SW480 (cell line): ENCODE data around the gene CUL3.
"Not testable (repeated sequence)": the region's sequence is repeated elsewhere in the genome, so short reads cannot be mapped to it uniquely, and the experiment has no call there.

ENCODE experiments used
- DNase-seq: peaks from one replicate; pipeline ENCODE4 v3.0.0-alpha.2; 2016; ENCODE audit warnings: low spot score

CUL3 gene

DNA sequence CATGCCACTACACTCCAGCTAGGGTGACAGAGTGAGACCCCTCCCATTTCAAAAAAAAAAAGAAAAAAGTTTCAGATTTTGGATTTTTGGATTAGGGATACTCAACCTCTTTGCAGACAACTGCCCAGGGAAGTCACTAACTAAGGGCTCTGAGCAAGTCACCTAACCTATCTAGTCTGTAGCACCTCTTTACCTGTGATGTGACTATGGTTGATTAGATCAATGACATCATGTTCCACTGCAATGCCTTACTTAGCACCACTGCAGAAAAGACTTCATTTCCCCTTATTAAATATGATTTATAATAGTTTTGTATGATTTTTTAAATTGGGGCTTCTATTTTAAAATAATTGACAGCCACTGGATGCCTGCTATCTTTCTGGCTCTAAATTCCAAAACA lies 41.2 kb downstream of the CUL3 start:
- no peak for DNase-seq

DNA sequence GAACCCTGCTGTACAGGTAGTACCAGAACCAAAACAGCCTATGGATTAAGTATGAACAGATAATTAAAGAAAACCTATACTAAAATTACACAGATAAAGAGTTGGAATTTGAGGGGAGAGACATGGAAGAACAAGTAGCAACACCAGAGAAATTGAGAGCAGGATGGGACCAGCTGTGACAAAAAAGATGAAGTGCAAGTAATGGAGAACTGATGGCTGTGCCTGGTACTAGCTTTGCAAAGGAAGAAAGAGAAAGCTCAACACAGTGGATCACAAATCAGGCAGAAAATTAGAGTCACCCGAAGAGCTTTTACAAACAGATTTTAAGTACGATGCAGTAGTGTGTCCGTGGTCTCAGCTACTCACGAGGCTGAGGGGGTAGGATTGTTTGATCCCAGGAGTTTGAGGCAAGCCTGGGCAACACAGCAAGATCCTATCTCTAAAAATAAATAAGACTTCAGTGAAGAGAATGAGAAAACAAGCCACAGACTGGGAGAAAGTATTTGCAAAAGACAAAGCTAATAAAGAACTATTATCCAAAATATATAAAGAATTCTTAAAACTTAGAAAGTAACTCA lies 46.5 kb downstream of the CUL3 start:
- no peak for DNase-seq

- DNase-seq = no peak
These were observed 52.2 kb downstream of the CUL3 start for GRCh38 chr2:224532931-224533330.

GRCh38 chr2:224532441-224532840 lies 52.7 kb downstream of the CUL3 start:
- no peak for DNase-seq

- no peak for DNase-seq
These were observed 57.0 kb downstream of the CUL3 start for GRCh38 chr2:224528171-224528570.

DNA sequence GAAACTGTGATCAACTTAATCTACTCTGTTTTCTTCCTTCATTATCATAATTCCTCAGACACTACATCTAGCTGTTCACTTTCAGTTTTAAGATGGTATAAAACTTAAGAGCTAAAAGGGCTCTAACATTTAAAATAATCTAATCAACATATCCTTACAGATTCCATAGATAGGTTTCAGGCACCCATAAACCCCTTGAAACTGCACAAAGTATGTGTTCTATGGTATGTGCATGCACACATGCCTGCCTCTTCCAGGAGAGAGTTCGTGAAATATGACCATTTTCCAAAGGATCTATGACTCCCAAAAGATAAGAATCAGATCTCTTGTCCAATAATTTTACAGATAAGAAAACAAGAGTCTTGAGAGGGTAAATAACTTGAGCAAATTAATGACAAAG lies 59.4 kb downstream of the CUL3 start:
- no peak for DNase-seq

GRCh38 chr2:224524657-224525056 lies 60.5 kb downstream of the CUL3 start:
- DNase-seq = no peak

- no peak for DNase-seq
These were observed 61.3 kb downstream of the CUL3 start for GRCh38 chr2:224523626-224524577.

GRCh38 chr2:224522483-224522882 lies 62.7 kb downstream of the CUL3 start:
- not testable (repeated sequence) for DNase-seq

DNA sequence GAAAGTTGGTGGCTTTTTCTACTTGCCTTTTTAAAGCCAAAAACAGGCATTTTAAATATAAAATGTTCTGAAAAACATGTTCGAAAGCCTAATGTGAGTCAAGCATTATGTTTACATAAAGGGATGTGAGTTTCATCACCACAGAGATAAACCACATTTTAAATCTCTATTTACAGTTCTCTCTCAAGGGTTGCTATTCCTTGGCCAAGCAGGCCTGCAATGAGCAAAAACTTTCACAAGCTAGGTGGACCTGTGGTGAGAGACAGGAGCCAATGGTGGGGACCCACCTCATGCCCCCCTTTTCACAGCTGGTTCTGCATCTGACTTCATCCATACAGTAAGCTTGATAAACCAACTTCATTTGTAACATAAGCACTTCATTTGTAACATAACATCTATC lies 65.1 kb downstream of the CUL3 start:
- no peak for DNase-seq

DNA sequence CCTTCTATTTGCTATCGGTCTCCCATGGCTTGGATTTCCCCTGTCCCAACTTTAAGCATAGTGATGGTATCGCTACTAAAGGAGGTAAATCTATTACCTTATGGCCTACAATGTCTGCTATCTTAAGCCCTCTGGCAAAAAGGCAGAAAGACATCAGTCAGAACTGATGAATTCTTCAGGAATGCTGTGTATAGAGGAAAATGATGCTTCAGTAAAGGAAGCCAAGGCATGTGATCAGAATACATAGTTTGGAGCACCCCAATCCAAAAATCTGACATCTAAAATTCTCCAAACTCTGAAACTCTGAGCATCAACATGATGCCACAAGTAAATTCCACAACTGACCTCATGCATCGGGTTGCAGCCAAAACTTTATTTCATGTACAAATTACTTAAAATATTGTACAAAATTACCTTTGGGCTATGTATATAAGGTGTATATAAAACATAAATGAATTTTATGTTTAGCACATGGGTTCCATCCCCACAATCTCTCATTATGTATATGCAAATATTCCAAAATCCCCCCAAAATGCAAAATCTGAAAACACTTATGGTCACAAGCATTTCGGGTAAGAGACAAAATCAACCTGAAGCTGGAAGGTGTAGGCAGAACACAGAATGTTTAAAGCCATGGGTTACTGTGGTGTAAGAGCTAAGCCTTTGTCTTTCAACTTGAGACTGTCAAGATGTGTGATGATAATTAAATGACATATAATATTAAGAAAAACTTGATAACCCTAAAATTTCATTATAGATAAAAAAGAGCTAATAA lies 66.2 kb downstream of the CUL3 start:
- no peak for DNase-seq

DNA sequence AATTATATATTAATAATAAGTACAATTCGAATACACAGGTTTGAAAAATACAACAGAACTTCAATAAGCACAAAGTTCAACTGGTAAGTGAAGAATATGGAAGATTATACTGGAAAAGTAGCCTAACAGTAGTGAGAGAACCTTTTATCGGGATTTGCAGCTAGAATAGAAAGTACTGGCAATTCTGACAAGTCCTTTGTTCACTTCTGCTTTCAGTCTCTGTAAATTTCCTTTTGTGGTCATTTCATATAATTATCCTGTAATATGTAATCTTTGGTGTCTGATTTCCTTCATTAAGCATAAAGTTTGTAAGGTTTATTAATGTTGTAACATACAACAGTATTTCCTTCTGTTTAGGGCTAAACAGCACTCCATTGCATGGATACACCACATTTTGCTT lies 67.2 kb downstream of the CUL3 start:
- no peak for DNase-seq

GRCh38 chr2:224516393-224516792 lies 68.8 kb downstream of the CUL3 start:
- not testable (repeated sequence) for DNase-seq

DNA sequence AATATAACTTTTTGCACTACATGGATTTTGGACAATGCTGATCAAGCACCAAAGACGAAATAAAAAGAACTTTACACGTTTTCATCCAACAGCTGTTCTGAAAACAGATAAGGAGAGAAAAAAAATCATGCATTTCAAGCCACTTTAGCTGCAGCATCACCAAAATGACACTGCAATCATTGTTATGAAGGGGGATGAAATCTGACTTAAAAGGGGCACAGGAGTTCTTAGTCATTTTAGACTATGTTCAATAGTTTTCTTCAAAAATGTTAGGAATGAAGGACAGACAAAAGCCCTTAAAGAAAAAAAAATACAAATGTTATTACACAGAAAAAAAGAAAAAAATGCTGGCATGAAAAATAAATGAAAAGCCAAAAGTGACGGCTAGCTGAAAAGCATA lies 71.2 kb downstream of the CUL3 start:
- no peak for DNase-seq

DNA sequence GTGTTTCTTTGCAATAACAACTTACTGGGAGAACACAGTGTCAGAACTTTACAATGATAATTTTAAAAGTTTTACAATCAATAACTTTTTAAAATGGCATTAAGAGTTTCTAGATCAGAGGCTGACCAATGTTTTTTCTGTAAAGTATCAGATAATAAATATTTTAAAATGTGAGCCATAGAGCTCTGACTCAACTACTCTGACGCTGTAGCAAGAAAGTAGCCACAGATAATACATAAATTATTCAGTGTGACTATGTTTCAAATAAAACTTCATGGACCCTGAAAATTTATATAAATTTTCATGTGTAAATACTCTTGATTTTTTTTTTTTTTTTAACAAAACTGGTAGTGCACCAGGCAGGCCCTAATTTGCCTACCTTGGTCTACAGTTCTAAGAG lies 77.4 kb downstream of the CUL3 start:
- DNase-seq = no peak

DNA sequence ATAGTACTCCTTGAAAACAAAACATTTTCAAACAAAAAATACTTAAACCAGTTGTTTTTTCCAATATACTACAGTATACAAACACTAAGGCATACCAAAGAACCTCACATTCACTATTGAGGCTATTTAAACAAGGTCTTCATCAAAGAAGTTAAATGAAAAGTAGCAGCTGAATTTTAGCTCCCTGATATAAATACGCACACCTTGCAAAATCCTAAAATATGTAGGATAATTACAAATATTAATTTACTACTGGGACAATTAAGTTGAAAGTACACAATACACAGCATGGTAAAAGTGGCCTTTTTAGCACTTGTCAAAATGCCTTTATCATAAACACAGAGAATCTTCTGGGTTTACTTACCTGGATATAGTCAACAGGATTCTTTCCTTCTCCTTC lies 78.7 kb downstream of the CUL3 start:
- DNase-seq = no peak

GRCh38 chr2:224498991-224499390 lies 86.2 kb downstream of the CUL3 start:
- no peak for DNase-seq

- no peak for DNase-seq
These were observed 92.6 kb downstream of the CUL3 start for GRCh38 chr2:224492531-224492930.

GRCh38 chr2:224487940-224488339 lies 97.2 kb downstream of the CUL3 start:
- not testable (repeated sequence) for DNase-seq

DNA sequence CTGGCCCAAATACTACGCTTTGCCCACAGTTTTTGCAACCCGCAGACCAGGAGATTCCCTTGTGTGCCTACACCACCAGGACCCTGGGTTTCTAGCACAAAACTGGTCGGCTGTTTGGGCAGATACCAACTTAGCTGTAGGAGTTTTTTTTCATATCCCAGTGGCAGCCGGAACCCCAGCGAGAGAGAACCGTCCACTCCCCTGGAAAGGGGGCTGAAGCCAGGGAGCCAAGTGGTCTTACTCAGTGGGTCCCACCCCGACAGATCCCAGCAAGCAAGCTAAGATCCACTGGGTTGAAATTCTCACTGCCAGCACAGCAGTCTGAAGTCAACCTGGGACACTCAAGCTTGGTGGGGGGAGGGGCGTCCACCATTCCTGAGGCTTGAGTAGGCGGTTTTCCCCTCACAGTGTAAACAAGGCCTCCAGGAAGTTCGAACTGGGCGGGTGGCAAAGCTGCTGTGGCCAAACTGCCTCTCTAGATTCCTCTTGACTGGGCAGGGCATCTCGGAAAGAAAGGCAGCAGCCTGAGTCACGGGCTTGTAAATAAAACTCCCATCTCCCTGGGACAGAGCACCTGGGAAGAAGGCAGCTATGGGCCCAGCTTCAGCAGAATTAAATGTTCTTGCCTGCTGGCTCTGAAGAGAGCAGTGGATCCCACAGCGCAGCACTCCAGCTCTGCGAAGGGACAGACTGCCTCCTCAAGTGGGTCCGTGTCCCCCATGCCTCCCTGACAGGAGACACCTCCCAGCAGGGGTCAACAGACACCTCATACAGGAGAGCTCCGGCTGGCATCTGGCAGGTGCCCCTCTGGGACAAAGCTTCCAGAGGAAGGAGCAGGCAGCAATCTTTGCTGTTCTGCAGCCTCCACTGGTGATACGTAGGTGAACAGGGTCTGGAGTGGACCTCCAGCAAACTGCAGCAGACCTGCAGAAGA lies 99.8 kb downstream of the CUL3 start:
- DNase-seq = peak; percentile 86

- DNase-seq = no peak
These were observed 105.3 kb downstream of the CUL3 start for GRCh38 chr2:224479826-224480225.

GRCh38 chr2:224472827-224473226 lies 112.3 kb downstream of the CUL3 start:
- no peak for DNase-seq
